CD4-positive, alpha-beta T cell treated with Interleukin-4 for 4 hours (primary cell): ENCODE data around the gene GATAD2A.
"Not testable (repeated sequence)": the region's sequence is repeated elsewhere in the genome, so short reads cannot be mapped to it uniquely, and the experiment has no call there.

Experiments
- DNase-seq: peaks from one replicate; pipeline ENCODE4 v3.0.0-alpha.2; 2020

Gene GATAD2A

DNA sequence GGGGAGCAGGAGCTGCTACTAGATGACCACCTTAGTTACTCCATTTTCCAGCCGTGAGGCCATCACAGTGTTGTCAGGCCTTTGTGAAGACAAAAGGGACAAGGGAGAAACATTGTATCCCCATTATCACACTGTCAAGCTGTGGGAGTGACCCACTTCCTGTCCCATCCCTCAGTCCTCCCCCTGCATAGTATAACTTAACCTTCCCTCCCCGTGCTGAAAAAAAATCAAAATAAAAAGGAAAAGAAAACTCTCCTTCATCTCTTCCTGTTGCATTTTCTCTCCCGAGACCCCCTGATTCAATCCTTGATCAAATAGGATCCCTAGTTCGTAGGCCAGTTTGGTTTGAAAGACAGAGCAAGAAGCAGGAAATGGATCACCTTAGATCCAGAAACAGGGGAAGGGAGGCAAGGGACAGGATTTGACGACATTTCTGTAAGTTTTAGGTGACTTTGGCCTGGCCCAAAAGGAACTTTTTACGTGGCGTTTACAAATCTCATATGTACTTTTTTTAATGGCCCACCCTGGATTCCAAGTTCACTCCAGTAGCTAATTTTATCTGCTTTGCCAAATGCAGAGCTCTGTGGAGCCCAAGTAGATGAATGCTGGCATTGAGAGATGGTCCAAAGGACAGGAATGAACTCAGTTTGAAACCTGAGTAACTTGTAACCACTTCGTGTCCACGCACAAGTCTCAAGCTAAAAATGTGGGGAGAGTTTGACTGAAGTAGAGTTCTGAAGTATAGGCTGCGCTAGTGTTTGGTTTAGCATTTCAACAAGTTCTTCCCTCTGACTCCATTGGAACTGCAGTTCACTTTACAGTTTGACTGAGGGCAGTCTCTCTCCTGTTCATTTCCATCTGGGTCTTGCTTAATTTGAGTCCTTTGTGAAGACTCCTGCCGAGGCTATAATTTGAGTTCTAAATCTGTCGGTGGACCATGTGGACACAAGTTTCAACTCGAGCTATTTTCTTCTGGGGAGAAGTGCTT lies 16.6 kb upstream of the GATAD2A start:
- DNase-seq, result no peak

DNA sequence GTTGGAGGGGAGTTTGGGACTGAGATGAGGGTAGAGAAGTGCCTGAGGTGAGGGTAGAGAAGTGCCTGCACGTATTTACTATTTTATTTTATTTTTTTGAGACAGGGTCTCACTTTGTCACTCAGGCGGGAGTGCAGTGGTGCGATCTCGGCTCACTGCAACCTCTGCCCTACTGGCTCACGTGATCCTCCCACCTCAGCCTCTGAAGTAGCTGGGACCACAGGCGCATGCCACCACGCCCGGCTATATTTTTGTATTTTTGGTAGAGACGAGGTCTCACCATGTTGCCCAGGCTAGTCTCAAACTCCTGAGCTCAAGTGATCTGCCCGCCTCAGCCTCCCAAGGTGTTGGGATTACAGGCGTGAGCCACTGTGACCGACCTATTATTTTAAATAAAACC lies 15.8 kb upstream of the GATAD2A start:
- DNase-seq, result not testable (repeated sequence)

DNA sequence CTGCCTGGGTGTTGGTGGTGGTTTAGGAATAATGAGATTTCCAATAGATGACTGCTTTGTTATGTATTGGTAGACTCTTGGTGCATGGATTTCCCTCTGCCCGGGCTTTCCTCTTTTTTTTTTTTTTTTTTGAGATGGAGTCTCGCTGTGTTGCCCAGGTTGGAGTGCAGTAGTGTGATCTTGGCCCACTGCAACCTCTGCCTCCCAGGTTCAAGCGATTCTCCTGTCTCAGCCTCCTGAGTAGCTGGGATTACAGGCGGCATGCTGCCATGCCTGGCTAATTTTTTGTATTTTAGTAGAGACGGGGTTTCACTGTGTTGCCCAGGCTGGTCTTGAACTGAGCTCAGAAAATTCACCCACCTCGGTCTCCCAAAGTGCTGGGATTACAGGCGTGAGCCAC lies 11.1 kb upstream of the GATAD2A start:
- not testable (repeated sequence) for DNase-seq

- DNase-seq, result no peak
Measured at GRCh38 chr19:19399733-19400433, 5.6 kb upstream of the GATAD2A start.

DNA sequence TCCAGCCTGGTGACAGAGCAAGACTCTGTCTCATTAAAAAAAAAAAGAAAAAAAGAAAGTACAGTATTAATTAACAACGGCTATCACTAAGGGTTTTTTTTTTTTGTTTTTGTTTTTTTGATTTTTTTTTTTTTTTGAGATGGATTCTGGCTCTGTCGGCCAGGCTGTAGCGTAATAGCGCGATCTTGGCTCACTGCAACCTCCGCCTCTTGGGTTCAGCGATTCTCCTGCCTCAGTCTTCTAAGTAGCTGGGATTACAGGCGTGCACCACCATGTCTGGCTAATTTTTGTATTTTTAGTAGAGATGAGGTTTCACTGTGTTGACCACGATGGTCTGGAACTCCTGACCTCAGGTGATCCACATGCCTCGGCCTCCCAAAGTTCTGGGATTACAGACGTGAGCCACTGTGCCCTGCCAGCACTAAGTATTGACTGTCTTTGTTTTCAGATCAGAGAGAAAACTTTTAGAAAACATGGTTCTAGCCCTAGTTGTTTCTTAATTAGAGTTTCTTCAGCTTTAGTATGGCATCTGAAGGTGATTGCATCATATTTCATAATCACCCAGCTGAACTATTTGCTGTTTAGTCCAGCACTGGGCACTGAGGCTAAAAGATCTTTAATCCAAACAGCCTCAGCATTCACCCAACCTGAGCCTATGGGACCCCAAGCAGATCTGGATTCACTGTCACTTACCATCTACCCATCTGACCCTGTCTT lies 2.7 kb upstream of the GATAD2A start:
- no peak for DNase-seq

DNA sequence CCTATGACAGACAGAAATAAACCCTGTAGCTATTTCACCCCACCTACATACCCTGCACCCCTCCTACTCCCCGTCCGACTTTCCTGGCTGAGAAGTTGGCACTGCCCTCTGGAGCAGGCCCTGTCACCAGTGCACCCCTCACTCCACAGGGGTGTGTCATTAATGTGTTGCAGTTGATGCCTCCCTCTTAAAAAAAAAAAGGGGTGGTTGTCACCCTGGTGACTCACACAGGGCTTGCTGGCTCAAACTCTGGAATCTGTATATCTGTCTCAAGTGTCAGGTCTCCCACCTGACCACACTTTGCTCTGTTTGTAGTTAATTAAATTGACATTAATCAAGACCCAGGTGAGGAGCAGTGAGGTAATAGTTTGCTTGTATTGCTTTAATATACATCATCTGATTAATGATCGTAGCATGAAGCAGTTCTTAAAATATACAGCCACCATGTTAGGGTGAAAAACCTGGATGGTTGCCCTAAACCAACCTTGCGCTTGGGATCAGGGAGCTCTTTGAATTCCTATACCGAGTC lies 2.0 kb upstream of the GATAD2A start:
- DNase-seq, result peak; percentile 49

DNA sequence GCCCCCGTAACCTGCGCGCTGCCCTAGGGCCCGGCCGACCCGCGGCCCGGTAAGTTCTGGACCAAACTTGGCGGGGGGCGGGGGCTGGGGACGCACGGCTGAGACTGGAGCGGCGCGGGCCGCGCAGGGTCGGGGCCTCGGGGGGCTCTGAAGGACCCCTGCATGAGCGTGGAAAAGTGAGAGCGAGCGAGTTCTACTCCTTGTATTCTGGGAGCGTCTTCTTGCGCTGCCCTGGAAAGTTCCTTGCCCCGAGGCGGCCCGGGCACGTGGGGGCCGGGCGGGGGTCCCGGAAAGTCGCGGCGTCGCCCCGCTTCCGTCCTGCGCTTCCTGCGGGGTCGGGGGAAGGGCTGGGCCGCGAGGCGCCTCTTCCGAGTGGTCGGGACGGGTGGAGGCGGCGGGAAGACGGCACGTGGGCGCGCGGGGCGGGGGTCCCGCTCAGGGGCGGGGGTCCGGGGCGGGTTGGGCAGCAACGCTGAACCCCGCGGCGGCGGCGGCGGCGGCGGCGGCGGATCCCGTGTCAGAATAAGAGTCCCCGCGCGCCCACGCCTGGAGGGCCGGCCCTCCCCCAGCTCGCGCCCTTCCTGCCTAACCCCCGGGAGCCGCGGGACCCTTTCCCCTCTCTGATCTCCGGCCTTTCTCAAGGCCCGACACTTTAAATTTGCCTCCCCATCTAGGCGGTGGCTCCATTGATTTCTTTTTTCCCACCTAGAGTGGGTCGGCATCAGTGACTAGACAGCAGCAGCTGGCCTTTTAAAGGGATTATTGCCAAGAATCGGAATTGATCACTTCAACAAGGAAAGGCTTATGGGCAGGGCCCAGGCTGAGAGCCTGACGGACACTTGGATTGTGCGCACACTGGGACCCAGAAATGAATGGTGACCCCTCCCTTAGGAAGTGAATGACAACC lies 749 bp downstream of the GATAD2A start:
- peak; percentile 6 for DNase-seq

GRCh38 chr19:19406878-19407632 lies 1.6 kb downstream of the GATAD2A start:
- DNase-seq, result peak; percentile 75

- no peak for DNase-seq
Measured at GRCh38 chr19:19407633-19407930, 2.1 kb downstream of the GATAD2A start.

DNA sequence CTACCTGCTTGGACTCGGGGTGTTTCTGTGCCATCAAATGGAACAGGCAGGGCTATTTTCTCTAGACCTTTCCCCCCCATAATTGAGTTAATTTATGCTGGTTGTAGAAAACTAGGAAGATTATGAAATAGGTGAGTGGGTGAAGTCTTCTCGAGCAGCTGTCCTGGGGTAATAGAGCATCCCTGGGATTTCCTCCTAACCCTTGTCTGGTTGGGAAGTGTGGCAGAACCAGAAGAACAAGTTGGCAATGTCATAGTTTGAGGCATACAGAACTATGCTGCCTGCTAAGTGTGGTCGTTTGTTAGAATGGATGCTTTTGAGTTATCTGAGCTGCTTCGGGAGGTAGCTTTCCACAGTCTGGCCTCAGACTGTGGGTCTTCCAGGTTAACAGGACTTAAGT lies 3.7 kb downstream of the GATAD2A start:
- DNase-seq, result no peak

GRCh38 chr19:19409631-19410030 lies 4.2 kb downstream of the GATAD2A start:
- DNase-seq, result no peak

GRCh38 chr19:19410553-19411550 lies 5.4 kb downstream of the GATAD2A start:
- peak; percentile 58 for DNase-seq

GRCh38 chr19:19416280-19416679 lies 10.8 kb downstream of the GATAD2A start:
- DNase-seq, result no peak

- no peak for DNase-seq
Measured at GRCh38 chr19:19417046-19417445, 11.6 kb downstream of the GATAD2A start.

GRCh38 chr19:19417628-19418245 lies 12.3 kb downstream of the GATAD2A start:
- DNase-seq, result no peak

DNA sequence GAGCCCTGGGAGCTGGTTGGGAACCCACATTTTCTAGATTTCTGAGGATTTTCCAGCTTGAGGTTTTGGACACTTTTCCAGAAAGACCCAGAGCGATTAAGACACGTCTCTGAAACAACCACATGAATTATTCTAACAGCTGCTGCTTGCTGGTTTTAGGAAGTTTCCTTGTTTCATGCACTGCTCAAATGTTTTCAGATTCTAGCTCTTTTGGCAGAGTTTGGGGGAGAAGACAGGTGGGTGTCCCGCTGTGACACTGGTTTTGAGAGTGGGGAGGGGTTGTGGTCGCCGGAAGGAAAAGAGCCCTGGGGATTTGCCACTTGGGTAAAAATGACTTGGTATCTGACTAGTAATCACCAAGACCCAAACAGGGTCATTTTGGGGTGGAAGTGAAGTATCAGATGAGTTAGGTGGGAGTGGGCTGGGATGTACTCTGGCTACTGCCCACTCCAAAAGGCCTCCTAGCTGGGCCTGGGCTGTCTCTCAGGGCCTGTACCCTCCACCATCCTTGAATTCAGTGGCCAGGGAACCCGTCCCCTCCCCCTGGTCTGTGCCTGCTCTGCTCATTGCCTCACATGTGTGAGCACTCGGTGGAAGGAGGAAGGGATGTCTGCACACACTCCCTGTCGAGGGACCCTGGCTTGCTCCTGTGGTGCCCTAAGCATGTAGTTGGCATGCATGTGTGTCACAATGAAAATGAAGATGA lies 13.2 kb downstream of the GATAD2A start:
- DNase-seq, result no peak

DNA sequence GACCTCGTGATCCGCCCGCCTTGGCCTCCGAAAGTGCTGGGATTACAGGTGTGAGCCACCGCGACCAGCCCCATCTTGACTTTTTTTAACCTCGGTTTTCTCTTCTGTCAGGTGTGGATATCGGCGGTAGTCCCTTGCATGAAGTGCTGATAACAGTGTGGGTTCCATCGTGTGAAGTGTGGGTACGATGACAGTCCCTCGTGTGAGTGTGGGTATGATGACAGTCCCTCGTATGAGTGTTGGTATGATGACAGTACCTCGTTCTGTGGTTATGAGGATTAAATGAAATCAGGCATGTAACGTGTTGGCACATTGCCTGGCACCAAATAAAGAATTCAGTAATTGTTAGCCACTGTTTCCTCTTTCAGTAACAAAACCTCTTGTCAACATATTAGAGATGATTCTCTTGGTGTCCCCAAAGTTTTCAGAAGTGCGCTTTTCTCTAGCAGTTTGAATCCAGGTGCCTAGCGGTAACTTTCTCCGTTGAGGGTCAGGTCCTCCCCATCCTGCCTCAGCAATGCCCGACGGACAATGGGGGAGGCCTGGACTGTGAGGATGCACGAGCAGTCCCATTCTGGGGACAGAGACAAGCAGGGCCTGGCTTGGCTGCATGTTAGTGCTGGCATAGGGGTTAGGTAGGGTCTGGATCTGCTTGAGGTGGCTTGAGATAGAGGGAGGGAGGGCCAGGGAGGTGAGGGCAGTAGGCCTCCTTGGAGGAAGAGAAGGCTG lies 15.3 kb downstream of the GATAD2A start:
- DNase-seq, result peak; percentile 79

DNA sequence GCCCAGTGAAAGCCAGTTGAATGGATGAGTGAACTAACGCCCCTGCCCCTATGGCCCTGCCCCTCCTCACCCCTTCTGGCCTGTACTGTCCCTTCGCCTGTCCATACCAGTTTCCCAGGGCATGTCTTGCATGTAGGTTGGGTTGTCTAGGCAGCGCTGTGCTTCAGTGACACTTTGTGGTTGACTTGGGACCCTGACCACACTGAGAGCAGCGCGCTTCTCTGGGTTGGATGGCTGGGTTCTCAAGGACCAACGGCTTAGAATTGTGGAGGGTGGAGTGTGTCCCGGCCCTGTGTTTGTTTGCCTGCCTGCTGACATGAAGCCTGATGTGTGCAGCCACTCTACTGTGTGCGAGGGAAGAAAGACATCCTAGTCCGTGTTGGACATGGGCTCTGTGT lies 15.8 kb downstream of the GATAD2A start:
- DNase-seq, result no peak
